ENCODE results near the gene TMEM132C.

TMEM132C gene

DNA sequence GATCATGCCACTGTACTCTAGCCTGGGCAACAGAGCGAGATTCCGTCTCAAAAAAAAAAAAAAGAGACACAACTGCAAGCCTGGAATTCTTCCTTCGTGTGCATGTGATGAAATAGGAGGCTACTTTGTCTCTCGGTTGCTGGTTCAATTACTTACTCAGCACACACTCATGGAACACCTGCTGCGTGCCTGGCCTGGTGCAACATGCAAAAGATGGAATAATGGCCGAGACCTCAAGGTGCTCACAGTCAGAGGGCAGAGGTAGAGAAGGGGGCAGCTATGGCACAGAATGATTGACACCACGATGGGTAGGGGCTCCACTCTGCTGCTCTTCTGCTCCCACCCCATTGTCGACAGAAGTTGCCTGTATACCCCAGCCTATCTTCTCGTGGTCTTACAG lies 444.5 kb downstream of the TMEM132C start:
- TF ChIP-seq, protein P1, sequence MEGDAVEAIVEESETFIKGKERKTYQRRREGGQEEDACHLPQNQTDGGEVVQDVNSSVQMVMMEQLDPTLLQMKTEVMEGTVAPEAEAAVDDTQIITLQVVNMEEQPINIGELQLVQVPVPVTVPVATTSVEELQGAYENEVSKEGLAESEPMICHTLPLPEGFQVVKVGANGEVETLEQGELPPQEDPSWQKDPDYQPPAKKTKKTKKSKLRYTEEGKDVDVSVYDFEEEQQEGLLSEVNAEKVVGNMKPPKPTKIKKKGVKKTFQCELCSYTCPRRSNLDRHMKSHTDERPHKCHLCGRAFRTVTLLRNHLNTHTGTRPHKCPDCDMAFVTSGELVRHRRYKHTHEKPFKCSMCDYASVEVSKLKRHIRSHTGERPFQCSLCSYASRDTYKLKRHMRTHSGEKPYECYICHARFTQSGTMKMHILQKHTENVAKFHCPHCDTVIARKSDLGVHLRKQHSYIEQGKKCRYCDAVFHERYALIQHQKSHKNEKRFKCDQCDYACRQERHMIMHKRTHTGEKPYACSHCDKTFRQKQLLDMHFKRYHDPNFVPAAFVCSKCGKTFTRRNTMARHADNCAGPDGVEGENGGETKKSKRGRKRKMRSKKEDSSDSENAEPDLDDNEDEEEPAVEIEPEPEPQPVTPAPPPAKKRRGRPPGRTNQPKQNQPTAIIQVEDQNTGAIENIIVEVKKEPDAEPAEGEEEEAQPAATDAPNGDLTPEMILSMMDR (IDR thresholded peaks at IDR 0.05; ENCODE audit: low read depth, low read length), result no peak
- no peak for DNase-seq (ENCODE audit: low read depth in 2 of 2)

DNA sequence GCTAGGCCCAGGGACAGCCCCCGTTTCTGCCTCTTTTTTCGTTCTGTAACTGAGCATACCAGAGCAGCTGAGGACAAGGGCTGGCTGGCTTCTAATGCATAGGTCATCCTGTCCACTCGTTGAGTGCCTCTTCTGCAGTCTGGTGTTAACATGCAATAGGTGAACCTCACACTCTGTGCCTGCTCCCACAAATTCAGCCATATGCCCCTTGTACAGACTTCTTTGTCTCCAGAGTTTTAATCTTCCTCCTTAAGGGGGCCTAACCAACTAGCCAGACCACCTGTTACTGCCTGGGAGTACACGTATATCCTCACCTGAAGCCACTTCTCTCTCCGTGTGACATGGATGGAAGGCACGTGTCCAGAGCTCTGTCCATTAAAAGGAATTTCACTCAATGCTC lies 445.7 kb downstream of the TMEM132C start:
- no peak for DNase-seq (ENCODE audit: low read depth in 2 of 2)

More for the DNA sequence above, 444.5 kb downstream of the TMEM132C start:
- no peak overlapping the region for H3K4me3 ChIP-seq (replicated peaks in 1 of 2; ENCODE audit: low read depth in 2 of 2, low read length in 2 of 2)

DNA sequence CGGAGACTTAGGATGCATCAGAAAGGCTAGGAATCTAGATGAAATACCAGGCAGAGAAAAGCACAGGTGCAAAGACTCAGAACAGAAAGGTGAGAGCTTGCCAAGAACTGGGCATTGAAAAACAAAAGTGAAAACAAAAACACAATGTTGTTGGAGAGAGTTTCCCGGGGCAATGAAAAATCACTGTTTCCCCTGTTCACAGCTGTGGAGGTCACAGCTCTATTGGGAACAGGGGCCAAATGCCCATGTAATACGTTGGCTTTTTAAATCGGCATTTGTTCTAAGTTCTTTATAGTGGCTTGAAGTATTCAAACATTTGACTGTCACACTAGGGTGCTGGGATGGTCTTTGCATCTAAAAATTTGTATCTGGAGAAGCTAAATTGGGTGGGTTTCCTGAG lies 448.5 kb downstream of the TMEM132C start:
- H3K4me3 ChIP-seq (replicated peaks in 1 of 2; ENCODE audit: low read depth in 2 of 2, low read length in 2 of 2), result no peak overlapping the region
- DNase-seq (ENCODE audit: low read depth in 2 of 2), result no peak
- TF ChIP-seq, protein P1 (IDR thresholded peaks at IDR 0.05; ENCODE audit: low read depth, low read length), result no peak

More for the DNA sequence above, 445.7 kb downstream of the TMEM132C start:
- H3K4me3 ChIP-seq (replicated peaks in 1 of 2; ENCODE audit: low read depth in 2 of 2, low read length in 2 of 2), result no peak overlapping the region
- TF ChIP-seq, protein P1 (IDR thresholded peaks at IDR 0.05; ENCODE audit: low read depth, low read length), result no peak

DNA sequence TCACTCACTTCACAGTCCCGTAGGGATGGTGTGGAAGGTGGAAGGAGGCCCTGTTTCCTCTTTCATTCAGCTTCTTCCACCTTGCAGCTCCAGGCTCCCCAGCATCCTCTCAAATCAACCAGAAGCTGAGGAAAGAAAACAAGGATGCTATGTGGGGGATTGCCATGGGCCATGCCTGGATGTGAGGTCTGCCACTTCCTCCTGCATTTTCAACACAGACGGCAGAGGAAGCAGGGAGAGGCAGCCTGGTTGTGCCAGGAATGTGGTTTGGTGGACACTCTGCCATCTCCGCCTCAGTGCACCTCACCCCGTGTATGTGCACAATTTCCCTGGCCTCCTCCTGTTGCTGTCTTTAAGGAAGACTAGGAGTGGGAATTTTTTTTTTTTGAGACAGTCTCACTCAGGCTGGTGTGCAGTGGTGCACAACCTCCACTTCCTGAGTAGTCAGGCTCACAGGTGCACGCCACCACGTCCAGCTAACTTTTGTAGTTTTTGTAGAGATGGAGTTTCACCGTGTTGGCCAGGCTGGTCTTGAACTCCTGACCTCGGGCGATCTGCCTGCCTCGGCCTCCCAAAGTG lies 457.6 kb downstream of the TMEM132C start:
- TF ChIP-seq, protein P1 (IDR thresholded peaks at IDR 0.05; ENCODE audit: low read depth, low read length), result no peak
- no peak overlapping the region for H3K4me3 ChIP-seq (replicated peaks in 1 of 2; ENCODE audit: low read depth in 2 of 2, low read length in 2 of 2)
- DNase-seq (ENCODE audit: low read depth in 2 of 2), result no peak

DNA sequence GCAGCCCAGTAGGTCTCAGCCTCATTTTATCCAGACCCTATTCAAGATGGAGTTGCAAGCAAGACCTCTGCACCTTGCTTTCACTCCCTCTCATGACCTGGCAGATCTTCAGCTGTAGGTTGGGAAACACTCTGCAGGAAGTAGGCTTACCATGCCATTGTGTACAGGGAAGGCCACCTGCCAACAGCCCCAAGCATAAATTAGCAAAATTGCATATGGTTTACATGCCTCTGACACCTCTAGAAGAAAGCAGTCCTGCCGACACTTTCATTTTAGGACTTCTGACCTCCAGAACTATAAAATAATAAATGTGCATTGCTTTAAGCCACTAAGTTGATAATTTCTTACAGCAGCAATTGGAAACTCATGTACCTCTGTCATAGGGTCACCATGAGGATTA lies 459.9 kb downstream of the TMEM132C start:
- TF ChIP-seq, protein P1 (IDR thresholded peaks at IDR 0.05; ENCODE audit: low read depth, low read length), result no peak

DNA sequence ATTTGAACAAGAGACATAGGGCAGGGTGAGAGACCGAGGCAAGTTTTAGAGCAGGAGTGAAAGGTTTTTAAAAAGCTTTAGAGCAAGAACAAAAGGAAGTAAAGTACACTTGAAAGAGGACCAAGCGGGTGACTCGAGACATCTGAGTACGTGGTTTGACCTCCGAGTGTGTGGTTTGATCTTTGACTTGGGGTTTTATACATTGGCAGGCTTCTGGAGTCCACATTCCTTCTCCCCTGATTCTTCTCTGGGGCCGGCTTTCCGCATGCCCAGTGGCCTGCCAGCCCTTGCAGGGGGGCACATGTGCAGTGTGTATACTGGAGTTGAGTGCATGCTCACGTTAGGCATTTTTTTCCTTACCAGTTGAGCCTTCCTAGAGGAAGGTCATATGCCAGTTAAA lies 460.5 kb downstream of the TMEM132C start:
- DNase-seq (ENCODE audit: low read depth in 2 of 2), result no peak
- no peak overlapping the region for H3K4me3 ChIP-seq (replicated peaks in 1 of 2; ENCODE audit: low read depth in 2 of 2, low read length in 2 of 2)
- TF ChIP-seq, protein P1 (IDR thresholded peaks at IDR 0.05; ENCODE audit: low read depth, low read length), result no peak

More for the DNA sequence above, 459.9 kb downstream of the TMEM132C start:
- no peak for DNase-seq (ENCODE audit: low read depth in 2 of 2)
- no peak overlapping the region for H3K4me3 ChIP-seq (replicated peaks in 1 of 2; ENCODE audit: low read depth in 2 of 2, low read length in 2 of 2)

DNA sequence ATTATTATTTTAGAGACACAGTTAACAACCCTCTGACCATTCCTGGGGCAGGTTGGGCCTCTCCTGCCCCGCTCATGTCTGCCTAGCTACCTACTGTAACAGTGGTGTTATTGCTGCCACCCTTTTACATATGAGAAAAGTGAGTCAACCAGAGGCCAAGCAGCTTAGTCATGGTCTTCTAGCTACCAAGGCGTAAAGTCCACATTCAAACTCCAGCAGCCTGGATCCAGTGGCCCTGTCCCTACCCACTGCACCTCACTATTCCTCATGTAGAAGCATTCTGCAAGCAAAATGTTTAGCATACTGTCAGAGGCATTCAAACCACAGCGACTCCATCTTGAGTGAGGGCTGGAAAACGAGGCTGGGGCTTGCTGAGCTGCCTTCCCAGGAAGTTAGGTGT lies 461.0 kb downstream of the TMEM132C start:
- TF ChIP-seq, protein P1 (IDR thresholded peaks at IDR 0.05; ENCODE audit: low read depth, low read length), result no peak
- H3K4me3 ChIP-seq (replicated peaks in 1 of 2; ENCODE audit: low read depth in 2 of 2, low read length in 2 of 2), result no peak overlapping the region
- DNase-seq (ENCODE audit: low read depth in 2 of 2), result no peak

Measured in cardiac fibroblast (primary cell).